WTC11 (cell line): ENCODE data around the gene F10. TPM values are rescaled to one million over a fixed set of nuclear protein-coding genes. Genes with fewer than 3 reads are reported as not detected.
"Not testable (repeated sequence)": the region's sequence is repeated elsewhere in the genome, so short reads cannot be mapped to it uniquely, and the experiment has no call there.

Experiments used
- ATAC-seq: fragments of 200-7000 bp; cut with Tn5 transposase; 2 replicates; pipeline ENCODE4 v1.10.0; 2021; ENCODE audit warnings: mild to moderate bottlenecking, moderate library complexity
- CTCF ChIA-PET: fragments of 300-600 bp; sonication (Branson Sonifier 250); formaldehyde crosslinking; loops from one replicate; lab custom pipeline; 2021; ENCODE audit warnings: antibody characterized with exemption; lab: Charles Lee
- POLR2A ChIA-PET: fragments of 350-600 bp; sonication (Branson Sonifier 250); formaldehyde crosslinking; loops from one replicate; lab custom pipeline; 2021; ENCODE audit warnings: antibody characterized with exemption; lab: Charles Lee
- DNase-seq: peaks from one replicate; pipeline ENCODE4 v3.0.0; 2021; ENCODE audit warnings: low spot score
- H3K27ac Mint-ChIP-seq: 2 replicates; pipeline ENCODE4 v1.8.0; 2021; ENCODE audit warnings: mixed read lengths
- H3K27me3 Mint-ChIP-seq: 2 replicates; pipeline ENCODE4 v1.8.0; 2021; ENCODE audit warnings: low read depth, mild to moderate bottlenecking, moderate library complexity, mixed read lengths
- H3K36me3 Mint-ChIP-seq: 2 replicates; pipeline ENCODE4 v1.8.0; 2021; ENCODE audit warnings: mixed read lengths
- H3K4me1 Mint-ChIP-seq: 2 replicates; pipeline ENCODE4 v1.8.0; 2022; ENCODE audit warnings: mixed read lengths
- H3K4me3 Mint-ChIP-seq: 2 replicates; pipeline ENCODE4 v1.8.0; 2021; ENCODE audit warnings: mild to moderate bottlenecking, moderate library complexity, mixed read lengths
- H3K9me3 Mint-ChIP-seq: 2 replicates; pipeline ENCODE4 v1.8.0; 2021; ENCODE audit warnings: mixed read lengths
- E2F5 ChIP-seq: sonication (generic); formaldehyde crosslinking; IDR thresholded peaks from 2 replicates; pipeline ENCODE4 v1.8.1; 2022; ENCODE audit warnings: mild to moderate bottlenecking, moderate library complexity, missing genetic modification reagents
- ERG ChIP-seq: fragments of 250-450 bp; sonication (Bioruptor Pico); IDR thresholded peaks from 2 replicates; pipeline ENCODE4 v1.8.0; 2021; ENCODE audit warnings: mild to moderate bottlenecking
- FOXP1 ChIP-seq: sonication (generic); formaldehyde crosslinking; IDR thresholded peaks from 2 replicates; pipeline ENCODE4 v1.8.0; 2022; ENCODE audit warnings: missing genetic modification reagents, mild to moderate bottlenecking, moderate library complexity, borderline replicate concordance
- GRHL2 ChIP-seq: fragments of 250-450 bp; sonication (Bioruptor Pico); IDR thresholded peaks from 2 replicates; pipeline ENCODE4 v1.8.0; 2022; ENCODE audit warnings: mild to moderate bottlenecking, moderate library complexity; ENCODE audit not compliant: insufficient replicate concordance, severe bottlenecking
- HMGXB4 ChIP-seq: sonication (generic); formaldehyde crosslinking; IDR thresholded peaks from 2 replicates; pipeline ENCODE4 v1.8.1; 2023; ENCODE audit warnings: mild to moderate bottlenecking, moderate library complexity, missing genetic modification reagents
- JAZF1 ChIP-seq: fragments of 250-450 bp; sonication (Bioruptor Pico); IDR thresholded peaks from 2 replicates; pipeline ENCODE4 v1.9.0; 2021; ENCODE audit warnings: moderate library complexity, mild to moderate bottlenecking, inconsistent platforms
- MXD4 ChIP-seq: fragments of 250-450 bp; sonication (Bioruptor Pico); IDR thresholded peaks from 2 replicates; pipeline ENCODE4 v1.8.0; 2021; ENCODE audit warnings: mild to moderate bottlenecking, moderate library complexity, borderline replicate concordance
- SP1 ChIP-seq: sonication (generic); formaldehyde crosslinking; conservative IDR thresholded peaks from 2 replicates; pipeline ENCODE4 v1.8.1; 2022; ENCODE audit warnings: missing genetic modification reagents
- TEAD1 ChIP-seq: sonication (generic); formaldehyde crosslinking; IDR thresholded peaks from 2 replicates; pipeline ENCODE4 v1.8.0; 2022; ENCODE audit warnings: mild to moderate bottlenecking, missing genetic modification reagents
- ZBTB43 ChIP-seq: sonication (generic); formaldehyde crosslinking; IDR thresholded peaks from 2 replicates; pipeline ENCODE4 v1.8.1; 2023; ENCODE audit warnings: mild to moderate bottlenecking, missing genetic modification reagents
- ZNF423 ChIP-seq: fragments of 250-450 bp; sonication (Bioruptor Pico); IDR thresholded peaks from 2 replicates; pipeline ENCODE4 v2.1.2; 2022; ENCODE audit warnings: mild to moderate bottlenecking, moderate library complexity
- ZNF512 ChIP-seq: sonication (generic); formaldehyde crosslinking; IDR thresholded peaks from 2 replicates; pipeline ENCODE4 v1.8.1; 2022; ENCODE audit warnings: missing genetic modification reagents, borderline replicate concordance
- total RNA-seq: library from RNA; stranded (reverse); gene quantifications from 3 replicates; pipeline ENCODE4 v1.2.3, GENCODE V29; 2021

F10 gene
- total RNA-seq, 1 experiment from 2014 or later, result 0.87 TPM

- TF ChIP-seq E2F5 (CRISPR knock-in tag) (no peak), JAZF1 (CRISPR knock-in tag) (no peak), TEAD1 (CRISPR knock-in tag) (no peak), SP1 (CRISPR knock-in tag) (no peak), ZNF512 (CRISPR knock-in tag) (no peak), ERG (CRISPR knock-in tag) (no peak), MXD4 (CRISPR knock-in tag) (no peak), FOXP1 (0 out of 2 replicates have a peak, but pooled peaks have one; percentile 1), HMGXB4 (CRISPR knock-in tag) (peak; percentile 28; the same call in 1 of the 2 replicates)
Observed at GRCh38 chr13:113110852-113111315, 11.7 kb upstream of the F10 start (continued).

- H3K4me1 Mint-ChIP-seq, ATAC-seq, H3K36me3 Mint-ChIP-seq, POLR2A ChIA-PET, DNase-seq, CTCF ChIA-PET, H3K9me3 Mint-ChIP-seq, H3K27ac Mint-ChIP-seq, H3K4me3 Mint-ChIP-seq: not testable (repeated sequence)
- H3K27me3 Mint-ChIP-seq, result peaks cover 19% of the 10 kb centered on the region
Observed at GRCh38 chr13:113111821-113112220, 10.8 kb upstream of the F10 start.

GRCh38 chr13:113112475-113112874, 10.1 kb upstream of the F10 start:
- H3K4me3 Mint-ChIP-seq, ATAC-seq, H3K27ac Mint-ChIP-seq, H3K36me3 Mint-ChIP-seq, H3K9me3 Mint-ChIP-seq, H3K4me1 Mint-ChIP-seq, CTCF ChIA-PET, DNase-seq, POLR2A ChIA-PET: not testable (repeated sequence)
- H3K27me3 Mint-ChIP-seq, result peaks cover 16% of the 10 kb centered on the region

GRCh38 chr13:113112893-113113845, 9.4 kb upstream of the F10 start:
- peaks cover 6% of the 10 kb centered on the region for H3K9me3 Mint-ChIP-seq
- 0 out of 2 replicates have a peak, but pooled peaks cover 2% of the 10 kb centered on the region for H3K36me3 Mint-ChIP-seq
- TF ChIP-seq ZNF423, result no peak
- no peak for TF ChIP-seq GRHL2 (CRISPR knock-in tag)
- TF ChIP-seq ZBTB43 (CRISPR knock-in tag), result no peak
- DNase-seq, result no peak
- H3K4me1 Mint-ChIP-seq, result no peaks in the 10 kb centered on the region
- no peak overlapping the region for H3K27ac Mint-ChIP-seq
- ChIA-PET POLR2A (no interaction called here), CTCF (interaction anchor here (0.7 to 1.3 kb wide), 2 partner anchors 10 to 238 kb away, joined by 3 read pairs; partner anchors contain the start of gene F10)
- ATAC-seq, result no peak
- H3K4me3 Mint-ChIP-seq, result no peak overlapping the region
- H3K27me3 Mint-ChIP-seq, result peaks cover 16% of the 10 kb centered on the region
